Muscle layer of colon (tissue), 2 donors: Measurements from ENCODE around the gene MAP1B.

Source experiments
- H3K27ac ChIP-seq: one replicate; pipeline ENCODE4 v1.7.0; 2013; ENCODE audit warnings: low read depth, mild to moderate bottlenecking, low read length, moderate library complexity
- H3K27me3 ChIP-seq, 2 donors: one replicate each; pipeline ENCODE4 v1.7.0; 2013; ENCODE audit warnings: low read length in 2 of 2, mild to moderate bottlenecking in 2 of 2; ENCODE audit not compliant: insufficient read depth in 2 of 2, control insufficient read depth in 1 of 2
- H3K36me3 ChIP-seq: one replicate; pipeline ENCODE4 v1.7.0; 2013; ENCODE audit warnings: mild to moderate bottlenecking, low read length; ENCODE audit not compliant: insufficient read depth
- H3K4me1 ChIP-seq: one replicate; pipeline ENCODE4 v1.7.0; 2013; ENCODE audit warnings: mild to moderate bottlenecking, low read length; ENCODE audit not compliant: insufficient read depth
- H3K4me3 ChIP-seq, 2 donors: one replicate each; pipeline ENCODE4 v1.7.0; 2013; ENCODE audit warnings: low read length in 2 of 2, low read depth in 1 of 2, mild to moderate bottlenecking in 1 of 2, moderate library complexity in 1 of 2
- H3K9ac ChIP-seq: one replicate; pipeline ENCODE4 v1.7.0; 2013; ENCODE audit warnings: low read length
- H3K9me3 ChIP-seq: one replicate; pipeline ENCODE4 v1.7.0; 2013; ENCODE audit warnings: mild to moderate bottlenecking, low read length
- donor health status: abdominal sarcoma.
- donor health status: Adenocarcinoma of cecum.

The MAP1B gene

GRCh38 chr5:72152545-72152944, 45.3 kb downstream of the MAP1B start:
- Histone ChIP-seq H3K27me3 (no peaks in the 10 kb centered on the region), H3K36me3 (no peaks in the 10 kb centered on the region), H3K4me3 (no peak overlapping the region), H3K9me3 (no peaks in the 10 kb centered on the region), H3K4me1 (peaks cover 15% of the 10 kb centered on the region), H3K9ac (no peak overlapping the region), H3K27ac (no peak overlapping the region)

GRCh38 chr5:72153551-72153950, 46.3 kb downstream of the MAP1B start:
- no peaks in the 10 kb centered on the region for H3K36me3 ChIP-seq
- H3K27me3 ChIP-seq: no peaks in the 10 kb centered on the region
- no peak overlapping the region for H3K27ac ChIP-seq
- H3K4me1 ChIP-seq: peaks cover 15% of the 10 kb centered on the region
- H3K9ac ChIP-seq: no peak overlapping the region
- H3K9me3 ChIP-seq: no peaks in the 10 kb centered on the region
- no peak overlapping the region for H3K4me3 ChIP-seq

- no peaks in the 10 kb centered on the region for H3K27me3 ChIP-seq
- no peak overlapping the region for H3K4me3 ChIP-seq
- H3K27ac ChIP-seq: no peak overlapping the region
- no peak overlapping the region for H3K9ac ChIP-seq
- H3K36me3 ChIP-seq: no peaks in the 10 kb centered on the region
- peaks cover 15% of the 10 kb centered on the region for H3K4me1 ChIP-seq
- no peaks in the 10 kb centered on the region for H3K9me3 ChIP-seq
Measured at GRCh38 chr5:72154076-72154756, 46.9 kb downstream of the MAP1B start.

- H3K4me1 ChIP-seq: peaks cover 6% of the 10 kb centered on the region
- H3K9ac ChIP-seq: no peak overlapping the region
- H3K27ac ChIP-seq: no peak overlapping the region
- no peaks in the 10 kb centered on the region for H3K36me3 ChIP-seq
- H3K4me3 ChIP-seq: no peak overlapping the region
- H3K9me3 ChIP-seq: no peaks in the 10 kb centered on the region
- H3K27me3 ChIP-seq: no peaks in the 10 kb centered on the region
Measured at GRCh38 chr5:72156946-72157624, 49.8 kb downstream of the MAP1B start.

GRCh38 chr5:72157625-72157962, 50.3 kb downstream of the MAP1B start:
- H3K27ac ChIP-seq: no peak overlapping the region
- no peaks in the 10 kb centered on the region for H3K36me3 ChIP-seq
- H3K9ac ChIP-seq: no peak overlapping the region
- peaks cover 6% of the 10 kb centered on the region for H3K4me1 ChIP-seq
- no peaks in the 10 kb centered on the region for H3K27me3 ChIP-seq
- H3K4me3 ChIP-seq: no peak overlapping the region
- no peaks in the 10 kb centered on the region for H3K9me3 ChIP-seq

- Histone ChIP-seq H3K36me3 (no peaks in the 10 kb centered on the region), H3K9me3 (no peaks in the 10 kb centered on the region), H3K4me3 (no peak overlapping the region), H3K27me3 (no peaks in the 10 kb centered on the region), H3K9ac (no peak overlapping the region), H3K27ac (no peak overlapping the region), H3K4me1 (peaks cover 6% of the 10 kb centered on the region)
Measured at GRCh38 chr5:72159501-72159911, 52.2 kb downstream of the MAP1B start.

GRCh38 chr5:72160329-72160728, 53.1 kb downstream of the MAP1B start:
- Histone ChIP-seq H3K36me3 (no peaks in the 10 kb centered on the region), H3K9me3 (no peaks in the 10 kb centered on the region), H3K4me1 (peaks cover 6% of the 10 kb centered on the region), H3K9ac (no peak overlapping the region), H3K4me3 (no peak overlapping the region), H3K27me3 (no peaks in the 10 kb centered on the region), H3K27ac (no peak overlapping the region)

- no peaks in the 10 kb centered on the region for H3K27me3 ChIP-seq
- peaks cover 6% of the 10 kb centered on the region for H3K4me1 ChIP-seq
- H3K9ac ChIP-seq: no peak overlapping the region
- H3K9me3 ChIP-seq: no peaks in the 10 kb centered on the region
- no peak overlapping the region for H3K27ac ChIP-seq
- no peaks in the 10 kb centered on the region for H3K36me3 ChIP-seq
- H3K4me3 ChIP-seq: no peak overlapping the region
Measured at GRCh38 chr5:72160959-72161358, 53.7 kb downstream of the MAP1B start.

- H3K4me1 ChIP-seq: peaks cover 6% of the 10 kb centered on the region
- H3K27ac ChIP-seq: no peak overlapping the region
Measured at GRCh38 chr5:72161951-72162350, 54.7 kb downstream of the MAP1B start.

GRCh38 chr5:72163349-72163983, 56.2 kb downstream of the MAP1B start:
- Histone ChIP-seq H3K4me1 (peaks cover 6% of the 10 kb centered on the region), H3K27me3 (no peaks in the 10 kb centered on the region)

More at GRCh38 chr5:72161951-72162350, 54.7 kb downstream of the MAP1B start:
- H3K27me3 ChIP-seq: no peaks in the 10 kb centered on the region
- no peak overlapping the region for H3K9ac ChIP-seq
- no peak overlapping the region for H3K4me3 ChIP-seq
- H3K36me3 ChIP-seq: no peaks in the 10 kb centered on the region
- H3K9me3 ChIP-seq: no peaks in the 10 kb centered on the region

GRCh38 chr5:72166070-72166979, 59.0 kb downstream of the MAP1B start:
- Histone ChIP-seq H3K9me3 (no peaks in the 10 kb centered on the region), H3K27me3 (no peaks in the 10 kb centered on the region), H3K36me3 (no peaks in the 10 kb centered on the region), H3K9ac (no peak overlapping the region), H3K4me1 (no peaks in the 10 kb centered on the region), H3K4me3 (no peak overlapping the region), H3K27ac (no peak overlapping the region)

More at GRCh38 chr5:72163349-72163983, 56.2 kb downstream of the MAP1B start:
- Histone ChIP-seq H3K9ac (no peak overlapping the region), H3K36me3 (no peaks in the 10 kb centered on the region), H3K4me3 (no peak overlapping the region), H3K27ac (no peak overlapping the region), H3K9me3 (no peaks in the 10 kb centered on the region)
